Mesendoderm (in vitro differentiated cells): Measurements from ENCODE around the gene PAM.

ENCODE experiments used
- DNase-seq: peaks from one replicate; pipeline ENCODE4 v3.0.0; 2013
- H2AK5ac ChIP-seq: 2 replicates; pipeline ENCODE4 v1.6.1; 2013; ENCODE audit warnings: low read length, inconsistent platforms
- H2BK120ac ChIP-seq: 2 replicates; pipeline ENCODE4 v1.6.1; 2013; ENCODE audit warnings: low read depth, mild to moderate bottlenecking, low read length, moderate library complexity, mixed read lengths
- H2BK15ac ChIP-seq: replicated peaks from 2 replicates; pipeline ENCODE4 v1.6.1; 2013; ENCODE audit warnings: low read depth, mild to moderate bottlenecking, moderate library complexity
- H2BK5ac ChIP-seq: 2 replicates; pipeline ENCODE4 v1.6.1; 2013; ENCODE audit warnings: low read length, inconsistent platforms
- H3K18ac ChIP-seq: 2 replicates; pipeline ENCODE4 v1.6.1; 2013; ENCODE audit warnings: mild to moderate bottlenecking, low read length, mixed read lengths
- H3K23ac ChIP-seq: one replicate; pipeline ENCODE4 v1.6.1; 2013; ENCODE audit warnings: low read length
- H3K27ac ChIP-seq: 2 replicates; pipeline ENCODE4 v1.5.1; 2013; ENCODE audit warnings: low read depth, mild to moderate bottlenecking, inconsistent platforms, low read length, moderate library complexity
- H3K27me3 ChIP-seq: 2 replicates; pipeline ENCODE4 v1.6.1; 2013; ENCODE audit warnings: low read length, control low read depth, mild to moderate bottlenecking, inconsistent platforms; ENCODE audit not compliant: insufficient read depth, poor library complexity
- H3K36me3 ChIP-seq: 2 replicates; pipeline ENCODE4 v1.6.1; 2013; ENCODE audit warnings: low read length, inconsistent platforms; ENCODE audit not compliant: control insufficient read depth, insufficient read depth
- H3K4ac ChIP-seq: one replicate; pipeline ENCODE4 v1.6.1; 2013; ENCODE audit warnings: low read depth, mild to moderate bottlenecking, low read length, moderate library complexity
- H3K4me1 ChIP-seq: 2 replicates; pipeline ENCODE4 v1.6.1; 2013; ENCODE audit warnings: low read depth, low read length, inconsistent platforms; ENCODE audit not compliant: control insufficient read depth
- H3K4me2 ChIP-seq: 2 replicates; pipeline ENCODE4 v1.6.1; 2013; ENCODE audit warnings: low read length
- H3K4me3 ChIP-seq: 2 replicates; pipeline ENCODE4 v1.5.1; 2013; ENCODE audit warnings: mild to moderate bottlenecking, low read length
- H3K56ac ChIP-seq: one replicate; pipeline ENCODE4 v1.6.1; 2013; ENCODE audit warnings: low read length
- H3K79me1 ChIP-seq: 2 replicates; pipeline ENCODE4 v1.6.1; 2013; ENCODE audit warnings: low read length, inconsistent platforms
- H3K79me2 ChIP-seq: 2 replicates; pipeline ENCODE4 v1.6.1; 2013; ENCODE audit warnings: mild to moderate bottlenecking, low read length; ENCODE audit not compliant: control insufficient read depth, insufficient read depth
- H3K9ac ChIP-seq: 2 replicates; pipeline ENCODE4 v1.6.1; 2013; ENCODE audit warnings: low read length, inconsistent platforms
- H4K5ac ChIP-seq: one replicate; pipeline ENCODE4 v1.6.1; 2013; ENCODE audit warnings: low read length
- H4K8ac ChIP-seq: one replicate; pipeline ENCODE4 v1.6.1; 2013; ENCODE audit warnings: low read depth, mild to moderate bottlenecking, control low read depth, low read length, moderate library complexity
- WGBS: extraction: QIAGEN DNeasy Blood & Tissue Kit; methylation state at CpG from one replicate; pipeline ENCODE4 v1.1.7; 2013; ENCODE audit warnings: low lambda C conversion rate, missing lambda C conversion rate; ENCODE audit not compliant: insufficient coverage; ENCODE audit errors: extremely low coverage; 5-methylcytosine and 5-hydroxymethylcytosine counted together

The PAM gene

DNA sequence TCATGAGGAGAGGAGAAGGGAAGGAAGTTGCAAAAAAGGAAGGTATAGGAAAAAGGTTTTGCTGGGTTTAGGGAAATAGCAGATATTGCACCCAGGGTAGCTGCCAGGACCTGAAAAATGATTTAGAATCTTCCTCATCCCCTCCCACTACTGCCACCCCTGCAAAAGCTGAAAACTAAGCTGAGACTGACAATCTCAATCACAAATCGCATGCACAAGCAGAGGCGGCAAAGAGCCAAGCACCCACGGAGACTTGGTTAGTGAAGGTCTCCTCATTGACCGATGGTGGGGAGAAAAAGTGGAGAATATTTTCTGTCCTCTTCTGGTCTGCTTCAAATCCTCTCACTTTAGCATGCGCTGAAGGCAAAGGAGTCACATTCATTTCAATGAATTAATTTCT is 39.1 kb upstream of the PAM start:
- H3K36me3 ChIP-seq: no peaks in the 10 kb centered on the region
- H2BK15ac ChIP-seq: no peak overlapping the region
- no peak overlapping the region for H3K18ac ChIP-seq
- no peak overlapping the region for H3K4ac ChIP-seq
- DNase-seq: no peak
- no peak overlapping the region for H3K56ac ChIP-seq
- H3K9ac ChIP-seq: no peak overlapping the region
- H3K4me2 ChIP-seq: no peak overlapping the region
- no peak overlapping the region for H2AK5ac ChIP-seq
- H2BK5ac ChIP-seq: no peak overlapping the region
- H3K27me3 ChIP-seq: no peaks in the 10 kb centered on the region
- H3K23ac ChIP-seq: no peak overlapping the region
- no peak overlapping the region for H2BK120ac ChIP-seq
- no peaks in the 10 kb centered on the region for H3K79me2 ChIP-seq
- H3K4me1 ChIP-seq: no peaks in the 10 kb centered on the region
- no peaks in the 10 kb centered on the region for H3K79me1 ChIP-seq
- H3K4me3 ChIP-seq: no peak overlapping the region
- H4K8ac ChIP-seq: no peak overlapping the region
- no peak overlapping the region for H3K27ac ChIP-seq
- no CpG with 5 or more reads among the region's 5 CpGs for WGBS
- no peak overlapping the region for H4K5ac ChIP-seq

DNA sequence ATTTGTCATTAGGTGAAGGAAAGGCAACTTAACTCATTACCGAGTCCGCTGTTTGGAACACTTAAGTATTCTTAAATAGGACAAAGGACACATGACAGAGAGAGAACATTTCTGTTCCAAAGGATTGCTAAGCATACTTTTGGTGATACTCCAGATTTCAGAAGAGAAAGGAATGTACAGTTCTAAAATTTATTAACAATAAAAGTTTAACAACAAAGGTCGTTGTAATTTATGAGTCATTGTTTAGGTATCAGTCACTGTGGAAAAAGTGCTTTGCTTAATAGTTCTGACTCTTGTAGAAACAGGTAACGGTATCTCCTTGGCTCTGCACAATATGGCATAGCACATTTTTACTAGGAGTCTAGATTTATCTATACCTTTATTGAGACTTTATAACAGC is 36.3 kb upstream of the PAM start:
- Histone ChIP-seq H3K27me3 (no peaks in the 10 kb centered on the region), H4K8ac (no peak overlapping the region), H3K4ac (no peak overlapping the region), H2BK15ac (no peak overlapping the region), H3K36me3 (no peaks in the 10 kb centered on the region), H3K4me1 (no peaks in the 10 kb centered on the region), H3K79me2 (no peaks in the 10 kb centered on the region), H2BK120ac (no peak overlapping the region), H3K23ac (no peak overlapping the region), H2BK5ac (no peak overlapping the region), H3K79me1 (no peaks in the 10 kb centered on the region), H4K5ac (no peak overlapping the region), H3K18ac (no peak overlapping the region), H3K56ac (no peak overlapping the region), H3K4me2 (no peak overlapping the region), H3K27ac (no peak overlapping the region), H3K9ac (no peak overlapping the region), H3K4me3 (no peak overlapping the region), H2AK5ac (no peak overlapping the region)
- DNase-seq: no peak
- no CpG with 5 or more reads among the region's 4 CpGs for WGBS

- no peak overlapping the region for H3K9ac ChIP-seq
- H3K56ac ChIP-seq: no peak overlapping the region
- H2BK5ac ChIP-seq: no peak overlapping the region
- no CpG with 5 or more reads among the region's 1 CpG for WGBS
- H2BK15ac ChIP-seq: no peak overlapping the region
- H4K8ac ChIP-seq: no peak overlapping the region
- no peaks in the 10 kb centered on the region for H3K79me1 ChIP-seq
- no peak overlapping the region for H3K27ac ChIP-seq
- no peak overlapping the region for H3K18ac ChIP-seq
- H3K4me3 ChIP-seq: no peak overlapping the region
- no peak overlapping the region for H2BK120ac ChIP-seq
- no peaks in the 10 kb centered on the region for H3K36me3 ChIP-seq
- H3K79me2 ChIP-seq: no peaks in the 10 kb centered on the region
- no peak overlapping the region for H2AK5ac ChIP-seq
- no peak overlapping the region for H3K4me2 ChIP-seq
- H3K27me3 ChIP-seq: no peaks in the 10 kb centered on the region
- no peaks in the 10 kb centered on the region for H3K4me1 ChIP-seq
- DNase-seq: no peak
- no peak overlapping the region for H4K5ac ChIP-seq
- H3K4ac ChIP-seq: no peak overlapping the region
- H3K23ac ChIP-seq: no peak overlapping the region
Observed at GRCh38 chr5:102719886-102720285, 35.2 kb upstream of the PAM start.

GRCh38 chr5:102720969-102721368 is 34.1 kb upstream of the PAM start:
- no peak overlapping the region for H3K4me3 ChIP-seq
- no peak overlapping the region for H3K9ac ChIP-seq
- H4K8ac ChIP-seq: no peak overlapping the region
- no peak overlapping the region for H3K23ac ChIP-seq
- no peak overlapping the region for H3K4ac ChIP-seq
- H2BK120ac ChIP-seq: no peak overlapping the region
- H3K27me3 ChIP-seq: no peaks in the 10 kb centered on the region
- no peak overlapping the region for H3K4me2 ChIP-seq
- H2BK5ac ChIP-seq: no peak overlapping the region
- DNase-seq: no peak
- no peaks in the 10 kb centered on the region for H3K4me1 ChIP-seq
- no peaks in the 10 kb centered on the region for H3K79me1 ChIP-seq
- H4K5ac ChIP-seq: no peak overlapping the region
- WGBS: no CpG with 5 or more reads among the region's 1 CpG
- H3K56ac ChIP-seq: no peak overlapping the region
- no peak overlapping the region for H2AK5ac ChIP-seq
- H3K36me3 ChIP-seq: no peaks in the 10 kb centered on the region
- H3K27ac ChIP-seq: no peak overlapping the region
- no peak overlapping the region for H2BK15ac ChIP-seq
- H3K79me2 ChIP-seq: no peaks in the 10 kb centered on the region
- H3K18ac ChIP-seq: no peak overlapping the region

- no peak overlapping the region for H4K8ac ChIP-seq
- no peak overlapping the region for H3K23ac ChIP-seq
- no peaks in the 10 kb centered on the region for H3K4me1 ChIP-seq
- H2BK15ac ChIP-seq: no peak overlapping the region
- H3K4ac ChIP-seq: no peak overlapping the region
- no peak overlapping the region for H3K56ac ChIP-seq
- H3K9ac ChIP-seq: no peak overlapping the region
- no peak overlapping the region for H3K18ac ChIP-seq
- H3K27ac ChIP-seq: no peak overlapping the region
- WGBS: no CpG with 5 or more reads among the region's 4 CpGs
- no peak overlapping the region for H4K5ac ChIP-seq
- H2AK5ac ChIP-seq: no peak overlapping the region
- H3K36me3 ChIP-seq: no peaks in the 10 kb centered on the region
- no peak overlapping the region for H2BK120ac ChIP-seq
- H2BK5ac ChIP-seq: no peak overlapping the region
- no peak overlapping the region for H3K4me3 ChIP-seq
- peak; percentile 30 for DNase-seq
- H3K4me2 ChIP-seq: no peak overlapping the region
- no peaks in the 10 kb centered on the region for H3K27me3 ChIP-seq
- no peaks in the 10 kb centered on the region for H3K79me2 ChIP-seq
- no peaks in the 10 kb centered on the region for H3K79me1 ChIP-seq
Observed at GRCh38 chr5:102722931-102723330, 32.2 kb upstream of the PAM start.

DNA sequence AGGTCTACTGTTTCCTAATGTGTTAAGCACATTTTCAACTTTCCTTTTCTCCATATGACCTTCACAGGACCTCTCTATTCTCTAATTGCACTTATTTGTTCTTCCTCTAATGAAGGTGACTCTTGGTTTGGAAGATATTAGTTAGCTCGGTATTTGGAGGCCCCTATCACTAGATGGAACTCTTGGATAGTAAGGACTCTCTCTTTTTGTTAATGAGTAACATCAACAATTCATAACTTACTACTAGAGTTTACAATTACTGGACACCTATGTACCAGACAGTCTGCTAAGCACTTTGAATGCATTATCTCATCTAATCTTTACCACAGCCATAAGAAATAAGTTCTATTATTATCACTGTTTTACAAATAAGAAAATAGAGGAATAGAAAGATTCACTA is 23.4 kb upstream of the PAM start:
- Histone ChIP-seq H3K27me3 (no peaks in the 10 kb centered on the region), H2BK15ac (no peak overlapping the region), H3K27ac (no peak overlapping the region), H3K36me3 (no peaks in the 10 kb centered on the region), H3K79me2 (no peaks in the 10 kb centered on the region), H3K4me1 (no peaks in the 10 kb centered on the region), H2AK5ac (no peak overlapping the region), H4K8ac (no peak overlapping the region), H3K56ac (no peak overlapping the region), H3K4me2 (no peak overlapping the region), H3K4ac (no peak overlapping the region), H3K4me3 (no peak overlapping the region), H3K79me1 (no peaks in the 10 kb centered on the region), H2BK120ac (no peak overlapping the region), H3K23ac (no peak overlapping the region), H3K9ac (no peak overlapping the region), H3K18ac (no peak overlapping the region), H2BK5ac (no peak overlapping the region), H4K5ac (no peak overlapping the region)
- no CpG with 5 or more reads among the region's 1 CpG for WGBS
- DNase-seq: no peak
